ENCODE data around the gene KLF11. TPM values are rescaled to one million over a fixed set of nuclear protein-coding genes. Genes with fewer than 3 reads are reported as not detected.

The KLF11 gene
- total RNA-seq, 1 donor from 2014 or later, result 13.1 TPM

DNA sequence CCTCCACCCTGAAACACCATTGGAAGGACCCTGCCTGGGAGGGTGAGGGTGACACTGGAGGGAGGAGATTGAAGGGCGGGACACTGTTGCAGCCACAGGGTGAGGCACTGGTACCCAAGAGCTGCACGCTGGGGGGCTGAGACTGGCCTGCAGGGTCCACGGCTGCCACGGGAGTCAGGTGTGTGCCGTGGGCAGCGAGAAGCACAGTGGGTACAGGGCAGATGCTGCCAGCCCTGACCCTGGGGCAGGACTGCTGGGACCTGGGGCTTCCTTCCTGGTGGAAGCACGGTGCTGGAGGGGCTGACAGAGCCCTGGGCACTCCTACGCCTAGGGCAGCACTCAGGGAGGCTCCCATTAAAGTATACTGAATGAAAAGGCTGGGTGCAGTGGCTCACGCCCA is 20.2 kb downstream of the KLF11 start:
- Mint-ChIP-seq H3K27me3 (no peaks in the 10 kb centered on the region), H3K9me3 (peaks cover 6% of the 10 kb centered on the region), H3K4me1 (ENCODE audit: unreplicated experiment) (no peaks in the 10 kb centered on the region), H3K27ac (no peak overlapping the region), H3K36me3 (no peaks in the 10 kb centered on the region), H3K4me3 (no peak overlapping the region)
- TF ChIP-seq, protein P1, sequence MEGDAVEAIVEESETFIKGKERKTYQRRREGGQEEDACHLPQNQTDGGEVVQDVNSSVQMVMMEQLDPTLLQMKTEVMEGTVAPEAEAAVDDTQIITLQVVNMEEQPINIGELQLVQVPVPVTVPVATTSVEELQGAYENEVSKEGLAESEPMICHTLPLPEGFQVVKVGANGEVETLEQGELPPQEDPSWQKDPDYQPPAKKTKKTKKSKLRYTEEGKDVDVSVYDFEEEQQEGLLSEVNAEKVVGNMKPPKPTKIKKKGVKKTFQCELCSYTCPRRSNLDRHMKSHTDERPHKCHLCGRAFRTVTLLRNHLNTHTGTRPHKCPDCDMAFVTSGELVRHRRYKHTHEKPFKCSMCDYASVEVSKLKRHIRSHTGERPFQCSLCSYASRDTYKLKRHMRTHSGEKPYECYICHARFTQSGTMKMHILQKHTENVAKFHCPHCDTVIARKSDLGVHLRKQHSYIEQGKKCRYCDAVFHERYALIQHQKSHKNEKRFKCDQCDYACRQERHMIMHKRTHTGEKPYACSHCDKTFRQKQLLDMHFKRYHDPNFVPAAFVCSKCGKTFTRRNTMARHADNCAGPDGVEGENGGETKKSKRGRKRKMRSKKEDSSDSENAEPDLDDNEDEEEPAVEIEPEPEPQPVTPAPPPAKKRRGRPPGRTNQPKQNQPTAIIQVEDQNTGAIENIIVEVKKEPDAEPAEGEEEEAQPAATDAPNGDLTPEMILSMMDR (conservative IDR thresholded peaks at IDR 0.05), result no peak
- no peak for DNase-seq (ENCODE audit: extremely low spot score, unreplicated experiment)

DNA sequence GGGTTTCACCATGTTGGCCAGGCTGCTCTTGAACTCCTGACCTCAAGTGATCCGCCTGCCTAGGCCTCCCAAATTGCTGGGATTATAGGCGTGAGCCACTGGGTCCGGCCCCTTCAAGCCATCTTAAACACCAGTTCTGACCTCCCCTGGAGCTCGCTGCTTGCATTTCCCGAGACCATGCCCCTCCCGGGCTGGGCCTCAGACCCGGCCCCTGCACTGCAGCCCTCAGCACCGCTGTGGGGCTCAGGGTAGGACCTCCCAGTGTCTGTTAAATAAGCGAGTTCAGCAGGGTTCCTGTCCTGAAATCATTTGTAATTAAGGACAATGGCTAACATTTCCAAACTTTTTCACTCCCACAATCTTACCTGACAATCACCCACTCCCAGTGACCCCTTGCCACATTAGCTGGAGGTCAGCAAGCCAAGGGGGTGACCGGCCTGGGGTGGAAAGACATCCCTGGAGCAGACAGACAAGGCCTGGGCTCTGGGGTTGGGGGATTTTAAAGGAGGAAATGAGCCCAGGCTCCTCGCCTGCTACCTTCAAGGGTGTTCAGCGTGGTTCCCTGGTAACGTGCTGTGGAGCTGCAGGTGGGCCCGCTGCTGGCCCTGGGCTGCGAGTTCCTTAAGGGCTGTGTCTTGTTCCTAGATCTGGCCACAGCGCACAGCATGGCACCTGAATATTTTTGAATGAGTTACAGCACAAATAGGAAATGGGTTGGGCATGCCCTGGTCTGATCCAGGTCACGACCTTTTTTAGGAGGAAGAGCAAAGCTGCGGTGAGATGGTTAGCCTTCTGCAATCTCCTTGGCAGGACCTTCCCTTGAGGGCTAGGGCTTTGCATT is 21.8 kb downstream of the KLF11 start:
- H3K9me3 Mint-ChIP-seq, result peaks cover 6% of the 10 kb centered on the region
- H3K36me3 Mint-ChIP-seq, result no peaks in the 10 kb centered on the region
- no peaks in the 10 kb centered on the region for H3K27me3 Mint-ChIP-seq
- no peak overlapping the region for H3K27ac Mint-ChIP-seq
- DNase-seq (ENCODE audit: extremely low spot score, unreplicated experiment), result no peak
- no peaks in the 10 kb centered on the region for H3K4me1 Mint-ChIP-seq (ENCODE audit: unreplicated experiment)
- no peak overlapping the region for H3K4me3 Mint-ChIP-seq
- TF ChIP-seq, protein P1 (conservative IDR thresholded peaks at IDR 0.05), result no peak

DNA sequence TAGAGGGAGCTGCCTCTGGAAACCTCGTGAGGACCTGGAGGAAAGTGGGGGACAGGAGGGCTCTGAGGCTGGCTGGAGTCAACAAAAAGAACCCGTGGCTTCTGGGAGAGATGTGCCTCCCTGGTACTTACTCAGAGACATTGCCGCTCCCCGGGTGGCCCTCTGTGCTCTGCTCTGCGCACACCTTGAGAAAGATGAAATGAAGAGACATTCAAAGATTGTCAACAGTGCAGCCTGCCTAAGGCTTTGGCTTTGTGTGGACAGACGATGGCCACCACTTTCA is 22.4 kb downstream of the KLF11 start:
- Mint-ChIP-seq H3K27ac (no peak overlapping the region), H3K4me3 (no peak overlapping the region), H3K36me3 (no peaks in the 10 kb centered on the region), H3K4me1 (ENCODE audit: unreplicated experiment) (no peaks in the 10 kb centered on the region), H3K27me3 (no peaks in the 10 kb centered on the region), H3K9me3 (peaks cover 6% of the 10 kb centered on the region)
- DNase-seq (ENCODE audit: extremely low spot score, unreplicated experiment), result no peak
- TF ChIP-seq, protein P1 (conservative IDR thresholded peaks at IDR 0.05), result no peak

DNA sequence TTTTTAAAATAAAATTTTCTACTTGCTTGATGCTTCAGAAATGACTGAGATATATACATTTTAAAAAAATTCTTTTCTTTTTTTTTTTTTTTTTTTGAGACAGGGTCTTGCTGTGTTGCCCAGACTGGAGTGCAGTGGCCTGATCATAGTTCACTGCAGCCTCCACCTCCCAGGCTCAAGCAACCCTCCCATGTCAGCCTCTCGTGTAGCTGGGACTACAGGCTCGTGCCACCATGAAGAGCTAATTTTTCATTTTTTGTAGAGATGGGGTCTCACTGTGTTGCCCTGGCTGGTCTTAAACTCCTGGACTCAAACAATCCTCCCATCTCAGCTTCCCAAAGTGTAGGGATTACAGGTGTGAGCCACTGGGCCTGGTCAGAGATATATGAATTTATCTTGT is 24.0 kb downstream of the KLF11 start:
- Mint-ChIP-seq H3K4me1 (ENCODE audit: unreplicated experiment) (peaks cover under 1% of the 10 kb centered on the region), H3K36me3 (no peaks in the 10 kb centered on the region), H3K4me3 (no peak overlapping the region), H3K27me3 (no peaks in the 10 kb centered on the region), H3K9me3 (peaks cover 6% of the 10 kb centered on the region), H3K27ac (no peak overlapping the region)
- TF ChIP-seq, protein P1 (conservative IDR thresholded peaks at IDR 0.05), result no peak
- no peak for DNase-seq (ENCODE audit: extremely low spot score, unreplicated experiment)

DNA sequence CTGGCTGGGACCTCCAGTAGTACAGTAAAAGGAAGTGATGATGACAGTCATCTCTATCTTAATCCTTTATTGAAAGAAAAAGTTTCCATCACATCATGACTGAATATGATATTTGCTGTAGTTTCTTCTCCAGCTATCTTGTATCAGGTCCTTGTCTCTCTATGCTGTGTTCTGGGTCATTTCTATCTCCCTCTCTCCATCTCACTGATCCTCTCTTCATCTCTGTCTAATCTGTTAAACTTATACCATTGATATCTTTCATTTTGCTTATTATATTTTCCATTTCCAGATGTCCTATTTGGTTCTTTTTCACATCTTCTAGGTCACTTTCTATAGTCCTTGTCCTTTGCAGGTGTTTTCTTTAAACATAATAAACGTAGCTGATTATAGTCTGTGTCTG is 24.5 kb downstream of the KLF11 start:
- Mint-ChIP-seq H3K4me3 (no peak overlapping the region), H3K9me3 (peaks cover 6% of the 10 kb centered on the region), H3K4me1 (ENCODE audit: unreplicated experiment) (peaks cover 5% of the 10 kb centered on the region), H3K36me3 (no peaks in the 10 kb centered on the region), H3K27me3 (peaks cover 5% of the 10 kb centered on the region), H3K27ac (no peak overlapping the region)
- no peak for DNase-seq (ENCODE audit: extremely low spot score, unreplicated experiment)
- TF ChIP-seq, protein P1 (conservative IDR thresholded peaks at IDR 0.05), result no peak

Data from type B pancreatic cell (in vitro differentiated cells).